NCI-H2196 treated with DMSO at 0.1 percent for 48 hours (cell line): Measurements from ENCODE around the gene TTC16.
A peak's percentile ranks its signal among the peaks of the same experiment; 100 is the strongest.

Source experiments
- DNase-seq: peaks from one replicate; lab custom pipeline; 2025; ENCODE audit not compliant: unreplicated experiment; lab: John Stamatoyannopoulos, UW

Gene TTC16, protein sequence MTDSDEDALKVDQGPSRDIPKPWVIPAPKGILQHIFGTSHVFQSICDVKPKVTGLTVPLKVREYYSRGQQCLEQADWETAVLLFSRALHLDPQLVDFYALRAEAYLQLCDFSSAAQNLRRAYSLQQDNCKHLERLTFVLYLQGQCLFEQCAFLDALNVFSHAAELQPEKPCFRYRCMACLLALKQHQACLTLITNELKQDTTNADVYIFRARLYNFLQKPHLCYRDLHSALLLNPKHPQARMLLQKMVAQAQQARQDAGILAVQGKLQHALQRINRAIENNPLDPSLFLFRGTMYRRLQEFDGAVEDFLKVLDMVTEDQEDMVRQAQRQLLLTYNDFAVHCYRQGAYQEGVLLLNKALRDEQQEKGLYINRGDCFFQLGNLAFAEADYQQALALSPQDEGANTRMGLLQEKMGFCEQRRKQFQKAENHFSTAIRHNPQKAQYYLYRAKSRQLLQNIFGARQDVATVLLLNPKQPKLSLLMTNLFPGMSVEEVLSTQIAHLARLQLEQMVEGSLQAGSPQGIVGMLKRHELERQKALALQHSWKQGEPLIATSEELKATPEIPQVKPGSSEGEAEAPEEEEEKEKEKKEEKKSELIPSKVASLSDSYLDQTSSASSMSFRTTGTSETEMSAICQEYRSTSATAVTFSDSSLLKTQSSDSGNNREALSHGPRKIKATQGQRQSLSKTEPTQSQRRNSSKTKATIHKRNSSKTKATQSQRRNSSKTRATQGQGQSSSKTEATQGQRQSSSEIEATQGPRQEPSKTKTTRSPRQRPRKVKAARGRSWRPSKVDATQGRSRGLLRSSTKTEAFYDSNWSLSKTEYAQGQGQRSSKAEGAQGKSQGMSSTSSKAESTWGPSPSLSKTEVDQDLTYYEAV

DNA sequence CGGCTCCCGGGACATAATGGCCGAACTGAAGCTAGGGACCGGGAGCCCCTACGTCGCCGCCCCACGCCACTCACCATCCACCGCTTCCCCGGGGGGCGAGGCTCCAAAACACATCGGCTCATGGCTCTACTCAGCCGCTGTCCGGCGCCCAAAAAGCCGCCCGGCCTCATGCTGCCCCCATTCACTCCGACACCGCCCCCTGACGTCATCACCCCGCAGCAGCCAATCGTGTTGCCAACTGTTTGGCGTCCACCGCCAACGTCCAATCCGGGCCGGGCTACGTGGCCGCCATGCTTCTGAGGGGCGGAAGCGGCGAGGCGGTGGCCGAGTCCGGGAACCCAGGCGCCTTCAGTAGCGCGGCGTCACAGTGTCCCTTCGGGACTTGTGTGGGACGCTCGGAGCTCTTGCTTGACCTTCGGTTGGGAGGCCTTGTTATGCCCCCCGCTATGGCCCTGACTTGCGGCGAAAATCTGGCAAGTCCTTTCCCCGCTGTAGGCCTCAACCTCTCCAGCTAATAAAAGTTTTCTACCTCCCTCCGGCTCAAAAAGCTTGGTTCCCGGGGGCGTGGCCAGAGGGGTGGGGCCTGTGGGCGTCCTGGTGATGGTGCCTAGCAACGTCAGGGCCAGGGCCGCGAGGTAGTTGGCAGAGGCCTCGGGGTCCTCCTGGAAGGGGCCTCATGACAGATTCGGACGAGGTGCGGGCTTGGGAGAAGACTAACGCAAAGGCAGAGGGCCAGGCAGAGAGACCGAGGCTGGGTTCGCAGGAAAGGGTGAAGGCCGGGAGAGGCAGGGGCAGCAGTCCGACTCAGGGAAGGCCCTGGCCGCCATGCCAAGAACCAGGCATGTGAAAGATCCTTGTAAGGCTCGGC is at the start of gene TTC16, which contains the start of gene PTRH1:
TTC16 (plus strand) TSS at position 610 of the 868 bp plus-strand sequence; CDS start at position 677, 67 bp downstream.
PTRH1 (minus strand) TSS at position 194 of the 868 bp plus-strand sequence; CDS start at position 170, 24 bp downstream.
- peak; percentile 87 for DNase-seq

DNA sequence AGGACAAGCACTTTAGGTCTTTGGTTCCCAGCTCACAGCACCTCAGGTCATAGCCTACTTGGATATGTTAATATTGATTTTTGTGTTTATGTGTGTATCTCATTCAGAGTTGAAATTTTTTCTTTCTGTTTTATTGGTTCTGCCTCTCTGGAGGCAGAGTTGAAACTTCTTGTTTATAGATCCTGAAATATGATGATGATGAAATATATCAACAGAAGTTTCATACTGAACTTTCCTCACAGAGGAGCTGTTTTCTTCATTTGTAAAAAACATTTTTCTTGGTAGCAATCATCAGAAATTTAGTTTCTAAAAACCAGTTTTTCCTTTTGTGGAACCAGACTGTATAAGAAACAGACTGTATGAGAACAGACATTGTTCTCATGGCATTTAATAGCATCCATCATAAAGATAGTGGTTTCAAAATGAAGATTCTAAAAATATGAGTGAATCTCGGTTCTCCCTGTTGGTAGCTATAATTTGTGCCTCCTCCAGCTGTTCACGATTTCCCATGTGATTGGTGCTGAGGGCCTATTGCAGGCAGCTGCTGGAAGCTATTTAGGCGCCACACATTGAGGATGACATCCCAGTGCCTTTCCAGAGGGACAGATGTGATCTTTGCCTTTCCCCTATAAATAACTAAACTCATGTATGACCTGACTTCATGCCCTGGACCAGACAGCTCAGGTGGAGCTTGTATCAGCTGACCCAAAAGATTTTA is 48.6 kb upstream of the TTC16 start:
- no peak for DNase-seq

DNA sequence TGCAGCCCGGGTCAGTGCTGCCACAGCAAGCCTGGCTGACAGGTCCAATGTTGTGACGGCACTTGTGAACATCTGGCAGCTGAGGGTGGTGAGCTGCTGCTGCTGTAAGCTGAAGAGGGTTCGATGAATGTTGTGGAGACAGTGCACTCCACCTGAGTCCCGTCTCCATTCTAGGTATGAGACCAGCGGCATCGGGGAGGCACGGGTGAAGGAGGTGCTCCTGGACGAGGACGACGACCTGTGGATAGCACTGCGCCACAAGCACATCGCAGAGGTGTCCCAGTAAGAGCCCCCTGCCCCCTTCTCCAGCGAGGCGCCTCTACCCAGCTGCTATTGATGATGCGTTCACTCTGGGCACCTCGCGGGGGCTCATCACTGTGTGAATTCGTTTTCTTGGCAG is 48.0 kb upstream of the TTC16 start:
- no peak for DNase-seq

DNA sequence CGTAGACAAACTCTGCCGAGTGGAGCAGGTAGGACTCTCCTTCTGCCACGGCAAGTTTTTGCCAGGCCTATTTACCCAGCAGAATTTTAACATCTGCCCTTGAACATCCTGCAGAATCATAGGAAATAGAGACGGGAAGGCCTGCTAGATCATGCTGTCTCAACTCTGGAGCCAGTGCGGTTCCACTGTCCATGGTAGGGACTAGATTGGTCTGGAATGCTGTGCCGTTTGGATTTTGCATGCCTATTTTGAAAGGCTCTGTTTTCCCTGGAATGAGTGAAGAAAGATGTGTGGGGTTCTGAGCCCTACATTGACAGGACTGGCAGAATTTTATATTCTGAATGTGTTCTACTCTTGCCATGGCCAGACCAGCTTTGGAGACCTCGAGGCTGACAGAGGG is 42.6 kb upstream of the TTC16 start:
- DNase-seq, result no peak

DNA sequence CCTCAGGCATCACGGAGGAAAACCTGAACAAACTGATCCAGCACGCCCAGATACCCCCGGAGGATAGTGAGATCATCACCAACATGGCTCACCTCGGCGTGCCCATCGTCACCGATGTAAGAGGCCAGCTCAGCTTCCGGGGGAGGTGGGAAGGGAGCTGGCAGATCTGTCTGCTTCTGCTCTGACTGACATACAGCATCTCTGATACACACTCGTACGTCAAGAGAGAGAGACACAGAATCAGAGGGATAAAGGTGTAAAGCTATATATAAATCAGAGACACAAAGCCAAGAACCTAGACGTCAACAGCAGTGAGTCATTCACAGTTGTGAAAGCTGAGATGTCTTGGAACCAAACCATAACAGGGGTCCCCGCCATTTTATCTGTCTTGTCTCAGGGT is 39.2 kb upstream of the TTC16 start:
- DNase-seq, result no peak

DNA sequence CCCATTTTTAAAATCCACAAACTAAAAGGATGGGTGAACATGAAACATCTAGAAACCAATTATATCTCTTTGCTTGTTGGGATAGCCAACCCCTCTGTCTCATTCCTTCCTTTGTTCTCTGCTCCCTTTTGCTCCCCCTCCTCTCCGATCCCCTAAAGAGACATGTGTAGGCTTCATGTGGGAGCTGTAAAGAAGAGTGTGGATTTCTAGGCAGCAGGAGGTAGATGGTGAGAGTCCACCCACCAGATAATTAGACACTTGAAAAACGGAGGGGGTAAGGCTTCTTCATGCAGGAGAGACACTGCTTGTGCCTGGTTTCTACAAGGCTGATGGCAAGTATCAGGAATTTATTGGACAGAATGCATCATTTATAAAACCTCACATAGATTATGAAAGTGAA is 36.4 kb upstream of the TTC16 start:
- no peak for DNase-seq

DNA sequence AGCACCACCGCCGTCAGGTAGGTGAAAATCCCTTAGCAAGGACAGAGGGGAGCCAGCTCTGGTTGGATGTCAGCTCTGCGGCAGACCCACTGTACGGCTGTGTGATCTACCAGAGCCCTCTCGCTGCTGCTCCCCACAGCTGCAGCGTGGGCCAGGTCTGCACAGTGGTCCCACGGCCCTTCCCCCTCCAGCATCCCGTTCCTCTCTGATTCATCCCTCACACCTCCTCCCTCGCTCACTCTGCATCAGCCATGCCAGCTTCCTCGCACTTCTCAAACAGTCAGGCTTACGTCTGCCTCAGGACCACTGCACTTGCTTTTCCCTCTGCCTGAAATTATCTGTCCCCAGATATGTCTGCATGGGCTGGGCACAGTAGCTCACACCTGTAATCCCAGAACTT is 35.7 kb upstream of the TTC16 start:
- DNase-seq, result no peak

DNA sequence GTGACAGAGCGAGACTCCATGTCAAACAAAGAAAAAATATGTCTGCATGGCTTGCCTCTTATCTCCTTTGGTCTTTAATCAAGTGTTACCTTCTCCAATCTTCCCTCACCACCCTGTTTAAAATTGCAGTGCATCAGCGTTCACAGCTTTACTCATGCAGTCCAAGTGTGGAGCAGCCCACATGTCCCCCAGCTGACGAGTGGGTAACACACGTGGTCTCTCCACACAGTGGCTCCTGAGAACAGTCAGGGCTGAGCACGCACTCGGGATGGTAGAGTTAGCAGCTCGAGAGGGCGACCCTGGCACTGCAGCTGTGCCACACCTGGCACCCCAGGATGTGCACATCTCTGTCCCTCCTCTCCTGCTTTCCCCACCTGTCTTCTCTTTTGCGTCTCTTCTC is 35.0 kb upstream of the TTC16 start:
- no peak for DNase-seq

DNA sequence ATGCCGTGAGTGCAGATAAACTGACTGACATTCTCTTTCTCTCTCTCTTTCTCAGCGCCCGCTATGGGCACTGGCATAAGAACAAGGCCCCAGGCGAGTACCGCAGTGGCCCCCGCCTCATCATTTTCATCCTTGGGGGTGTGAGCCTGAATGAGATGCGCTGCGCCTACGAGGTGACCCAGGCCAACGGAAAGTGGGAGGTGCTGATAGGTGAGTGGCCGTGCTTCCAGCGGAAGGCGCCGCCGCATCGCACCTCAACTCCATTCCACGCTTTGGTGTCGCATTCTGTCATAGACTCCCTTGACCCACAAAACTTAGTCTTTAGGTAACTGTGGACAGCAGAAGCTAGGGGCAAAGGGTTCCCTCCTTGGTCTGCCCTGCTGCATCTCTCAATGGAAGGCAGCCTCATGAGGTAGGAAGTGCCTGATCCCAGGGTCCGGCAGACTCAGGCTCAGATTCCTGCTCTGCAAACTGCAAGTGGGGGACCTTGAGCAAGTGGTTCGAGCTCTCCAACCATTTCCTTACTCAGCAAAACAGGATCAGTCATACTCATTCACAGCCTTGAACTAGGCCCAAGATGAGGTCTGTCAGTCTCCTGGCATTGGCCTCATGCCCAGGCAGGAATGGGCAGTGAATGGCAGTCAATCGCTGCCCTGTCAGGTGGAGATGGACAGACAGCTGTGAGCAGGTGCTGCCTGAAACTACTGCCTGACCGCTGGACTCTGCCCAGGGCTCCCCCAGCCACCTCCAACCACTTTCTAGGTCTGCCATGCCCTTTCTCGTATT is 33.3 kb upstream of the TTC16 start:
- DNase-seq, result no peak

DNA sequence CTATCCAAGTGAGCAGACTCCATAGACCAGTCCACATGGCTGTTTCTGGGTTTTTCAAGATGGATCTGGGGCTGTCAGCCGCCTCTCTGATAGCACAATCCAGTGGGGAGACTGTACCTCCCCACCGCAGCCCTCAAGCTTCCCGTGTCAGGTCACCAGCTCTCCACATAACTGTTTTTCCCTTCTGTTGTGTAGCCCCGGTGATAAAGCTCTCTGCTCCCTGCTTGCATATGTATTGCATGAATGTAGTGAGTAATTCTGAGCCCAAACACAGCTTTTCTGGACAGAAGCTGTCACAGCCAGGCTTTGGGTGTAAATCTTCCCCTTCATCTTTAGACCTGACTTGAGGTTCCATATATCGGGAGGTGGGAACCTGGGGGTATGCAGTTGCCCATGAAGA is 32.2 kb upstream of the TTC16 start:
- DNase-seq, result no peak

DNA sequence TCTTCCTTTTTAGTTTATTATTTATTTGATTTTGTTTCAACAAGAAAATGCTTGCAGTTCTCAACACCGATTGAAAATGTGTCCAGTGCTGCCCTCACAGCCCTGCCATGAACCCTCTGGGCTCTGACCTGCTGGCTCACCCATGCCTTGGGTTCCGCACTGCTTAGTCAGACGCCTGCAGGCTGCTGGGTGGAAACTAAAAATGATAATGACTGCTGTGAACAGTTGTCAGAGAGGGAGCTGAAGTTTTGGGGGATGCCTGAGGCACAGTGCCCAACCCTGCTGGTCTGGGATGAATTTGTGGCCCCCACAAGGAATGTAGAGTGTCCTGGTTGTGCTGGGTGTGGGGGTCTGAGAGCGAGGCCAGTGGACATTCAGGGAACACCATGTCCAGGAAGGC is 31.3 kb upstream of the TTC16 start:
- no peak for DNase-seq

DNA sequence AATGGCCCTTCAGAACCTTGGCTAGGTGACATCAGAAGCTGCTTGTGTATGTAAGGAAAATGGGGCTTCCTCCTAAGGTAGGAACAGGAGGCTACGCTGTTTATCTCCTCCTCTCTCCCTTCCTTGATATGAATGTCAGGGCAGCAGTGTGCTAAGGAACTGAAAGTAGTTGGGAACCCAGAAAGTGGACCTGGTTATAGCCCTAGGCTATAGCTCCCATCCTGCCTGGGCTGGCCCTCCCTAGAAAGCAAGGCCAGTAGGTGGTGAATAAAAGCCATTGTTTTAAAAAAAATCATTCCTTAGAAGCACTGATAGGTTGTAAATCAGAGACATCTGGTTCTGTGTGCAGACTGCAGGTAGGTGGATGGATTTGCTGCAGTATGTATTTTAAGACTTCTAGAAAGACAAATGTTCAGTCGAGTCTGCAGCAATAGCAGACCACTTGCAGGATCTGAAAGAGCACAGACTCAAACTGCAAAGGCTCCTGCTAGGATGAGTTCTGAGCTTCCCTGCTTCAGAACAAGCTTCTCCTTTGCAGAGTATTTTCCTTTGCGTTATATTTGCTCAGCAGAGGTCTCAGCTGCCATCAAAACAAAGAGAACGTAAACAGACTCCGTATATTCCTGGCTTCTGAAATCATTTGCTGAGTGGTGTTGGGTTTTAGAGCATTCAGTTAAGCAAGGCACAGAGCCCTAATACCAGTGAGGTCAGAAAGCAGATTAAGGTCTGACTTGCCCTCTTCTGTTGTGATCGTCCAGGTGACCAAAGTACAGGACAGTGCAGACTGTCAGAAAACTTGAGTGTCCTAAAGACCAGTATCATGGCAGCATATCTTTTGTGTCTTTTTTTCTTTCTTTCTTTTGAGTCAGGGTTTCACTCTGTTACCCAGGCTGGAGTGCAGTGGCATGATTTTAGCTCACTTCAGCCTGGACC is 29.2 kb upstream of the TTC16 start:
- DNase-seq, result peak; percentile 11

DNA sequence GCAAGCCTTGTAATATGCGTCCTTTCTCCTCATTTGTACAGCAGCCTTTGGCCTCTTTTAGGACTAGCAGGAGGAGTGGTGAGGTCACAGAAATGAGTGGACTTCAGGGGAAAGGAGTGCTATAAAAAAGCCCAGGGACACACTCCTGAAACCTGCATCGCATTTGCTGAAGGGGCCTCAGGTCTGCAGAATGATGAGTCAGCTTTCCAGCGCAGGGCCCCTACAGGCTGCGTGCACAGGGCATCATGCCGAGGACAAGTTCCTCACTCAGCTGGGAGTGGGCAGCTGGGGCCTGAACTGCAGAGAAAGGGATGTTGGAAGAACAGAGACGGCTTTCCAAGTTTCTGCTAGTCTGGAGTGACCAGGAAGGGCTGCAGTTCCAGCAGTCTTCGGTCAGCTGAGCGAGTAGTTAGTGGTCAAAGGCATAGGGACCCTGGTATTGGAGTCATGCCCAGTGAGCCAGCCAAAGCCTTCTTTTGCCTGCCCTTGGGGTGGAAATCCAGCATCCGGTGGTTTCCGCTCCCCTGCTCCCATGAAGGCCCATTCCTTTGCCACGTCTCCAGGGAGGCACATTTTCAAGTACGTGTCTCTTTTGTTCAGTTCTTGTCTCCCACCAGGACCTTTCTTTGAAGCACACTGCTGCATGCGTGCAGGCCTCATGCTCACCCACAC is 26.4 kb upstream of the TTC16 start:
- no peak for DNase-seq

DNA sequence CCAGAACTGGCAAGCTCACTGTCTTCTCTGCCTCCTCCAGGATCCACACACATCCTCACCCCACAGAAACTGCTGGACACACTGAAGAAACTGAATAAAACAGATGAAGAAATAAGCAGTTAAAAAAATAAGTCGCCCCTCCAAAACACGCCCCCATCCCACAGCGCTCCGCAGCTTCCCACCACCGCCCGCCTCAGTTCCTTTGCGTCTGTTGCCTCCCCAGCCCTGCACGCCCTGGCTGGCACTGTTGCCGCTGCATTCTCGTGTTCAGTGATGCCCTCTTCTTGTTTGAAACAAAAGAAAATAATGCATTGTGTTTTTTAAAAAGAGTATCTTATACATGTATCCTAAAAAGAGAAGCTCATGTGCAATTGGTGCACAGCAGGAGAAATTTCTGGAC is 25.1 kb upstream of the TTC16 start:
- DNase-seq, result no peak

DNA sequence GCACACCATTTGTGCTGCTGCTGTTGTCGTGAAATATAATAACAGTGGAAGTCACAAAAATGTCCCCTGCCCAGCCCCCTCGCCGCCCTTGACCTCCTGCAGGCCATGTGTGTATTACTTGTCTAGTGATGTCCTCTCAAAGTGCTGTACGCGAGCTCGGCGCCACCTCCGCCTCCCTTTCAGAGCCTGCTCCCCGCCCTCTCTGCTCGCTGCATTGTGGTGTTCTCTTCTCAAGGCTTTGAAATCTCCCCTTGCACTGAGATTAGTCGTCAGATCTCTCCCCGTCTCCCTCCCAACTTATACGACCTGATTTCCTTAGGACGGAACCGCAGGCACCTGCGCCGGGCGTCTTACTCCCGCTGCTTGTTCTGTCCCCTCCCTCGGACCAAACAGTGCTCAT is 23.8 kb upstream of the TTC16 start:
- DNase-seq, result no peak

DNA sequence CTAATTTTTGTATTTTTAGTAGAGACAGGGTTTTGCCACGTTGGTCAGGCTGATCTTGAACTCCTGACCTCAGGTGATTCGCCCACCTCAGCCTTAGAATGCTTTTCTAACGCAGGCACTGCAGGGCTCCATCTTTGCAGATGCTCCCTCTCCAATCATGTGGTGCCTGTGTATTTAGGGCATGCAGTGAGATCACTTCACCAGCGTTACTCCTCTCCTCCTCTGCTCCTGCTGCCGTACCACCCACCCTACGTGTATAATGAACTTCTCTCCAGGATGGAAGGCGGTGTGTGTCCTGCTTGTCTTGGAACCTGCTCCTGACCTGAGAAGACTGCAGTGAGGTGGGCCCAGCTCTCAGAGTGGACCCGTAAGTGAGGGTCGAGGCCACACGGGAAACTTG is 22.7 kb upstream of the TTC16 start:
- no peak for DNase-seq

DNA sequence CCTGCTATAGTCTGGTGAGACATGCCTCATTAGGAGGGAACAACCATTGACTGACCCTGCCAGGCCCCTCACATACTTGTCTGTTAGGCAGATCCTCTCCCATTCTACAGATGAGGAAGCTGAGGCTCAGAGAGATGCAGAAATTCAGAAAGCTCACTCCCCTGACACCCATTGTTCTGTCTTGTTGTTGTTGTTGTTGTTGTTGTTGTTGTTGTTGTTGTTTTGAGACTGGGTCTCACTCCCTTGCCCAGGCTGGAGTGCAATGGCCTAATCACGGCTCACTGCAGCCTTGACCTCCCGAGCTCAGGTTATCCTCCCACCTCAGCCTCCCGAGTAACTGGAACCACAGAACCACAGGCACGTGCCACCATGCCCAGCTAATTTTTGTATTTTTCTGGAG is 22.2 kb upstream of the TTC16 start:
- DNase-seq, result no peak
